Right lobe of liver (tissue), 4 donors: ENCODE data around the gene TEX19.

Experiments
- CTCF ChIP-seq, 4 donors: fragments of 200-600 bp in 3 of 4; fragments of 450-650 bp in 1 of 4; IDR thresholded peaks; one replicate each; pipeline versions ENCODE4 v1.5.1 to v1.8.0; 2016 to 2022; ENCODE audit warnings: antibody characterized with exemption in 4 of 4, mild to moderate bottlenecking in 2 of 4
- POLR2A ChIP-seq: fragments of 450-650 bp; IDR thresholded peaks from one replicate; pipeline ENCODE4 v1.6.1; 2017; ENCODE audit warnings: antibody characterized with exemption, mild to moderate bottlenecking
- donor health status: DM: no; HTN: no; CAD: no.
- donor health status: DM: no; HTN: no; CAD: no.
- donor health status: DM: no; HTN: yes; CAD: no.

- TF ChIP-seq CTCF (IDR thresholded peaks at IDR 0.05) (no peak), POLR2A (no peak)
Observed at GRCh38 chr17:82358465-82359350, at the start of gene TEX19.
